ENCODE data around the gene GREB1.

The GREB1 gene

GRCh38 chr2:11680901-11681721 lies 147.3 kb downstream of the GREB1 start:
- TF ChIP-seq CTCF (conservative IDR thresholded peaks at IDR 0.05; ENCODE audit: control insufficient read depth, insufficient read depth, low read depth, low read length), result no peak
- no peak overlapping the region for H3K4me3 ChIP-seq (ENCODE audit: control insufficient read depth, low read depth, low read length)
- no peak for DNase-seq (ENCODE audit: low read depth)

GRCh38 chr2:11681722-11682589 lies 148.1 kb downstream of the GREB1 start:
- no peak for DNase-seq (ENCODE audit: low read depth)
- no peak overlapping the region for H3K4me3 ChIP-seq (ENCODE audit: control insufficient read depth, low read depth, low read length)
- TF ChIP-seq CTCF (conservative IDR thresholded peaks at IDR 0.05; ENCODE audit: control insufficient read depth, insufficient read depth, low read depth, low read length), result peak; percentile 78

GRCh38 chr2:11682590-11682915 lies 148.7 kb downstream of the GREB1 start:
- DNase-seq (ENCODE audit: low read depth), result no peak
- H3K4me3 ChIP-seq (ENCODE audit: control insufficient read depth, low read depth, low read length), result no peak overlapping the region
- no peak for TF ChIP-seq CTCF (conservative IDR thresholded peaks at IDR 0.05; ENCODE audit: control insufficient read depth, insufficient read depth, low read depth, low read length)

- TF ChIP-seq CTCF (conservative IDR thresholded peaks at IDR 0.05; ENCODE audit: control insufficient read depth, insufficient read depth, low read depth, low read length), result no peak
- H3K4me3 ChIP-seq (ENCODE audit: control insufficient read depth, low read depth, low read length), result no peak overlapping the region
- DNase-seq (ENCODE audit: low read depth), result peak; percentile 6
Observed at GRCh38 chr2:11683476-11683875, 149.6 kb downstream of the GREB1 start.

- no peak for DNase-seq (ENCODE audit: low read depth)
- H3K4me3 ChIP-seq (ENCODE audit: control insufficient read depth, low read depth, low read length), result no peak overlapping the region
- no peak for TF ChIP-seq CTCF (conservative IDR thresholded peaks at IDR 0.05; ENCODE audit: control insufficient read depth, insufficient read depth, low read depth, low read length)
Observed at GRCh38 chr2:11683966-11684365, 150.1 kb downstream of the GREB1 start.

GRCh38 chr2:11684894-11685460 lies 151.1 kb downstream of the GREB1 start:
- H3K4me3 ChIP-seq (ENCODE audit: control insufficient read depth, low read depth, low read length), result no peak overlapping the region
- DNase-seq (ENCODE audit: low read depth), result no peak

More at GRCh38 chr2:11684894-11685460, 151.1 kb downstream of the GREB1 start:
- no peak for TF ChIP-seq CTCF (conservative IDR thresholded peaks at IDR 0.05; ENCODE audit: control insufficient read depth, insufficient read depth, low read depth, low read length)
